Astrocyte (in vitro differentiated cells and primary cell): ENCODE results near the gene ASH1L.

ENCODE experiments used
- CTCF ChIP-seq: IDR thresholded peaks from 2 replicates; pipeline ENCODE4 v1.5.1; 2011; ENCODE audit warnings: low read depth, mild to moderate bottlenecking, inconsistent platforms, low read length, moderate library complexity; ENCODE audit not compliant: insufficient read depth
- EZH2 ChIP-seq: IDR thresholded peaks from 2 replicates; pipeline ENCODE4 v1.6.1; 2012; ENCODE audit warnings: mild to moderate bottlenecking, low read length, inconsistent platforms; ENCODE audit not compliant: insufficient read depth

- TF ChIP-seq CTCF (no peak), EZH2 (no peak)
Observed at GRCh38 chr1:155570593-155570990, 8.0 kb upstream of the ASH1L start.
